IPS-NIHi7 (cell line): ENCODE results near the gene ITPRIPL2.

ENCODE experiments used
- DNase-seq: peaks from one replicate; pipeline ENCODE4 v3.0.0; 2012; ENCODE audit warnings: mixed read lengths; ENCODE audit errors: extremely low spot score

The ITPRIPL2 gene

GRCh38 chr16:19119564-19119963, 5.8 kb downstream of the ITPRIPL2 start:
- DNase-seq, result no peak

- DNase-seq, result no peak
Observed at GRCh38 chr16:19123535-19124178, 9.9 kb downstream of the ITPRIPL2 start.

GRCh38 chr16:19126300-19126699, 12.5 kb downstream of the ITPRIPL2 start:
- no peak for DNase-seq

GRCh38 chr16:19127205-19127604, 13.4 kb downstream of the ITPRIPL2 start:
- DNase-seq, result no peak

GRCh38 chr16:19127674-19128131, 13.9 kb downstream of the ITPRIPL2 start:
- no peak for DNase-seq

GRCh38 chr16:19128454-19129200, 14.9 kb downstream of the ITPRIPL2 start:
- DNase-seq, result no peak

- DNase-seq, result no peak
Observed at GRCh38 chr16:19130385-19130784, 16.6 kb downstream of the ITPRIPL2 start.

- DNase-seq, result peak; percentile 69
Observed at GRCh38 chr16:19130852-19131824, 17.4 kb downstream of the ITPRIPL2 start.

- DNase-seq, result no peak
Observed at GRCh38 chr16:19131825-19132218, 18.1 kb downstream of the ITPRIPL2 start.

- no peak for DNase-seq
Observed at GRCh38 chr16:19132255-19132654, 18.5 kb downstream of the ITPRIPL2 start.

GRCh38 chr16:19132898-19133297, 19.1 kb downstream of the ITPRIPL2 start:
- DNase-seq, result no peak

- no peak for DNase-seq
Observed at GRCh38 chr16:19133600-19133999, 19.8 kb downstream of the ITPRIPL2 start.

GRCh38 chr16:19135201-19135842, 21.6 kb downstream of the ITPRIPL2 start:
- DNase-seq, result no peak

GRCh38 chr16:19135896-19136438, 22.2 kb downstream of the ITPRIPL2 start:
- no peak for DNase-seq

- no peak for DNase-seq
Observed at GRCh38 chr16:19136549-19137196, 22.9 kb downstream of the ITPRIPL2 start.

GRCh38 chr16:19137201-19138128, 23.7 kb downstream of the ITPRIPL2 start:
- no peak for DNase-seq

GRCh38 chr16:19138601-19139000, 24.8 kb downstream of the ITPRIPL2 start:
- DNase-seq, result peak; percentile 43

GRCh38 chr16:19139436-19140091, 25.8 kb downstream of the ITPRIPL2 start:
- DNase-seq, result no peak

- no peak for DNase-seq
Observed at GRCh38 chr16:19140396-19140795, 26.6 kb downstream of the ITPRIPL2 start.
